Pons (tissue), 1 donor: ENCODE data around the gene POU3F2.

Experiments
- DNase-seq: peaks from one replicate; pipeline ENCODE4 v3.0.0-alpha.2; 2016; ENCODE audit warnings: low spot score

Gene POU3F2

GRCh38 chr6:98830146-98830545 is 4.2 kb upstream of the POU3F2 start:
- no peak for DNase-seq

GRCh38 chr6:98831057-98831958 is 3.1 kb upstream of the POU3F2 start:
- DNase-seq: peak; percentile 9

GRCh38 chr6:98831959-98832283 is 2.5 kb upstream of the POU3F2 start:
- no peak for DNase-seq

- DNase-seq: peak; percentile 87
These were observed 1.9 kb upstream of the POU3F2 start for GRCh38 chr6:98832284-98833056.

GRCh38 chr6:98833057-98833306 is 1.4 kb upstream of the POU3F2 start:
- DNase-seq: no peak

- peak; percentile 81 for DNase-seq
These were observed 891 bp upstream of the POU3F2 start for GRCh38 chr6:98833307-98834059.

- no peak for DNase-seq
These were observed 1.0 kb downstream of the POU3F2 start for GRCh38 chr6:98835149-98836024.

- DNase-seq: peak; percentile 71
These were observed 1.9 kb downstream of the POU3F2 start for GRCh38 chr6:98836025-98836961.

GRCh38 chr6:98836962-98837944 is 2.9 kb downstream of the POU3F2 start:
- peak; percentile 56 for DNase-seq

GRCh38 chr6:98838032-98838431 is 3.7 kb downstream of the POU3F2 start:
- DNase-seq: peak; percentile 61

- peak; percentile 37 for DNase-seq
These were observed 4.6 kb downstream of the POU3F2 start for GRCh38 chr6:98838975-98839374.

GRCh38 chr6:98839781-98840361 is 5.5 kb downstream of the POU3F2 start:
- DNase-seq: peak; percentile 92

GRCh38 chr6:98840385-98840784 is 6.0 kb downstream of the POU3F2 start:
- DNase-seq: no peak

GRCh38 chr6:98840996-98841513 is 6.7 kb downstream of the POU3F2 start:
- DNase-seq: peak; percentile 51

- peak; percentile 59 for DNase-seq
These were observed 7.4 kb downstream of the POU3F2 start for GRCh38 chr6:98841621-98842341.

GRCh38 chr6:98842342-98843180 is 8.2 kb downstream of the POU3F2 start:
- peak; percentile 21 for DNase-seq
